Measurements from ENCODE around the gene GAN. TPM values are rescaled to one million over a fixed set of nuclear protein-coding genes. Genes with fewer than 3 reads are reported as not detected.

Gene GAN
- total and polyA plus RNA-seq, 2 donors (not counting 1 experiment from before 2014, with no cell fraction given): 0.79 to 6.9 TPM

DNA sequence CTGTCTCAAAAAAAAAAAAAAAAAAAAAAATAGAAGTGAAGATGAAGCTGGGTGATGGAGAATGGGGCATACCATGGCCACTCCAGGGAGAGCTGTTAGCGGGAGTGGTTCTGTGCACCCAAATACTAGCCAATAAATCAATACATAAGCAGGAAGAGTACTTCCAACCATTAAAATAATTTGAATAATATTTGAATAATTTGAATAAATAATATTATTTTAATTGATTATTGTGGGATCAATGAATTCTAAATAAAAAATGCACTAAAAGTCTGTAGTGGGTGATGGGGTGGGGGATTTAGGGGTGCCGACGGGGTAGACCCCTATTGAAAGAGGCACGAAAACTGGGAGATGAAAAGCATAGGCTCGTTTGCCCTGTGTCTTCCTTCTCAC is 88.4 kb downstream of the GAN start:
- Histone ChIP-seq H4K20me1 (ENCODE audit: control insufficient read depth, insufficient read depth, low read length, poor library complexity, severe bottlenecking) (no peaks in the 10 kb centered on the region), H3K27me3 (replicated peaks in 1 of 4; ENCODE audit: control extremely low read depth in 1 of 4, control insufficient read depth in 3 of 4, insufficient read depth in 4 of 4, low read length in 3 of 4) (peaks cover 0 to 7% (median 0%) of the 10 kb centered on the region in 4 experiments), H3K4me1 (ENCODE audit: control insufficient read depth in 2 of 2, insufficient read depth in 2 of 2, low read length in 2 of 2) (peaks cover 0 to 9% of the 10 kb centered on the region in 2 donors), H3K9me3 (ENCODE audit: control extremely low read depth in 1 of 3, control insufficient read depth in 2 of 3, insufficient read depth in 1 of 3, low read length in 2 of 3) (peaks cover 0 to 4% (median 0%) of the 10 kb centered on the region in 3 donors), H3K9ac (ENCODE audit: low read length) (peak overlapping the region; percentile 55), H3K4me2 (replicated peaks; ENCODE audit: low read depth, low read length, poor library complexity, severe bottlenecking) (peak overlapping the region; percentile 80), H3K4me3 (ENCODE audit: control extremely low read depth in 1 of 5, extremely low read depth in 1 of 5, insufficient read depth in 1 of 5, low read depth in 2 of 5, low read length in 4 of 5) (no peak overlapping the region), H3K79me2 (ENCODE audit: control insufficient read depth, insufficient read depth, low read length) (peaks cover 8% of the 10 kb centered on the region), H3K27ac (ENCODE audit: low read length in 2 of 2) (no peak overlapping the region), H2AFZ (ENCODE audit: insufficient read depth, low read depth, low read length, poor library complexity, severe bottlenecking) (peak overlapping the region; percentile 63), H3K36me3 (replicated peaks in 1 of 2; ENCODE audit: control extremely low read depth in 1 of 2, control insufficient read depth in 1 of 2, extremely low read depth in 1 of 2, insufficient read depth in 2 of 2, low read length in 1 of 2) (no peaks in the 10 kb centered on the region)
- no peak for DNase-seq
- no peaks in the 10 kb centered on the region for H3K9me3 Mint-ChIP-seq (ENCODE audit: insufficient read depth)
- ChIA-PET CTCF (interaction anchor here (0.7 to 4.0 kb wide), 28 partner anchors 9 to 714 kb away, joined by 3 to 54 read pairs (median 5); no protein-coding TSS in a partner anchor), POLR2A (interaction anchor here (0.7 kb wide), 3 partner anchors 156 to 420 kb away, joined by 3 to 12 read pairs (median 4); no protein-coding TSS in a partner anchor)
- TF ChIP-seq, protein P1, sequence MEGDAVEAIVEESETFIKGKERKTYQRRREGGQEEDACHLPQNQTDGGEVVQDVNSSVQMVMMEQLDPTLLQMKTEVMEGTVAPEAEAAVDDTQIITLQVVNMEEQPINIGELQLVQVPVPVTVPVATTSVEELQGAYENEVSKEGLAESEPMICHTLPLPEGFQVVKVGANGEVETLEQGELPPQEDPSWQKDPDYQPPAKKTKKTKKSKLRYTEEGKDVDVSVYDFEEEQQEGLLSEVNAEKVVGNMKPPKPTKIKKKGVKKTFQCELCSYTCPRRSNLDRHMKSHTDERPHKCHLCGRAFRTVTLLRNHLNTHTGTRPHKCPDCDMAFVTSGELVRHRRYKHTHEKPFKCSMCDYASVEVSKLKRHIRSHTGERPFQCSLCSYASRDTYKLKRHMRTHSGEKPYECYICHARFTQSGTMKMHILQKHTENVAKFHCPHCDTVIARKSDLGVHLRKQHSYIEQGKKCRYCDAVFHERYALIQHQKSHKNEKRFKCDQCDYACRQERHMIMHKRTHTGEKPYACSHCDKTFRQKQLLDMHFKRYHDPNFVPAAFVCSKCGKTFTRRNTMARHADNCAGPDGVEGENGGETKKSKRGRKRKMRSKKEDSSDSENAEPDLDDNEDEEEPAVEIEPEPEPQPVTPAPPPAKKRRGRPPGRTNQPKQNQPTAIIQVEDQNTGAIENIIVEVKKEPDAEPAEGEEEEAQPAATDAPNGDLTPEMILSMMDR (IDR thresholded peaks at IDR 0.05): no peak
- TF ChIP-seq EZH2 (IDR thresholded peaks at IDR 0.05; ENCODE audit: borderline replicate concordance, insufficient read depth, low read depth, low read length, poor library complexity, severe bottlenecking): no peak
- peak overlapping the region; percentile 40 for H3K4me3 Mint-ChIP-seq
- H3K4me1 Mint-ChIP-seq: peaks cover 4% of the 10 kb centered on the region
- H3K27ac Mint-ChIP-seq: no peak overlapping the region
- no peaks in the 10 kb centered on the region for H3K27me3 Mint-ChIP-seq
- no peak for ATAC-seq (ENCODE audit: low read depth)
- 0% methylated on average over 1 of the region's 5 CpGs for WGBS (ENCODE audit: insufficient coverage)
- intact Hi-C loops (cut with micrococcal nuclease): loop anchor here (1.0 to 5.0 kb wide), 8 partner anchors 36 to 335 kb away; partner anchors contain the start of gene CMIP
